Gastrocnemius medialis (tissue), 4 donors: Measurements from ENCODE around the gene NUB1. TPM values are rescaled to one million over a fixed set of nuclear protein-coding genes. Genes with fewer than 3 reads are reported as not detected.

Source experiments
- ATAC-seq, 2 donors: fragments of 150-250 bp; one replicate each; pipeline ENCODE4 v1.9.1; 2016
- DNase-seq, 2 donors: peaks; one replicate each; pipeline ENCODE4 v3.0.0-alpha.2; 2019
- H3K27ac ChIP-seq, 4 donors: fragments of 200-600 bp; sonication (generic); 1 replicate in 1 of 4; 2 replicates in 3 of 4; pipeline ENCODE4 v1.5.1; 2016 to 2018; ENCODE audit warnings: mild to moderate bottlenecking in 2 of 4, moderate library complexity in 1 of 4
- H3K27me3 ChIP-seq, 3 donors: fragments of 200-600 bp; sonication (generic) in 2 of 3; 1 replicate in 1 of 3; 2 replicates in 2 of 3; pipeline versions ENCODE4 v1.5.1 to v1.6.0; 2016 to 2019; ENCODE audit warnings: mild to moderate bottlenecking in 1 of 3, moderate library complexity in 1 of 3
- H3K36me3 ChIP-seq, 2 donors: fragments of 200-600 bp; sonication (generic) in 1 of 2; one replicate each; pipeline ENCODE4 v1.5.1; 2017 to 2018
- H3K4me1 ChIP-seq, 2 donors: fragments of 200-600 bp; sonication (generic) in 1 of 2; one replicate each; pipeline ENCODE4 v1.5.1; 2016 to 2017; ENCODE audit warnings: mild to moderate bottlenecking in 2 of 2
- H3K4me3 ChIP-seq, 4 donors: fragments of 200-600 bp; sonication (generic) in 3 of 4; 1 replicate in 1 of 4; 2 replicates in 3 of 4; pipeline ENCODE4 v1.5.1; 2016 to 2019; ENCODE audit warnings: mild to moderate bottlenecking in 2 of 4
- H3K9me3 ChIP-seq, 3 donors: fragments of 200-600 bp; sonication (generic) in 2 of 3; 1 replicate in 1 of 3; 2 replicates in 2 of 3; pipeline ENCODE4 v1.5.1; 2016 to 2019
- POLR2A ChIP-seq, 2 donors: fragments of 450-650 bp; IDR thresholded peaks; one replicate each; pipeline ENCODE4 v1.6.1; 2017; ENCODE audit warnings: antibody characterized with exemption in 2 of 2, mild to moderate bottlenecking in 2 of 2, moderate library complexity in 2 of 2
- in situ Hi-C, 4 donors: fragments of 200-750 bp; cut with MboI; loops; one replicate each; pipeline versions ENCODE4 v1.15.0 to v1.8.0; 2017; ENCODE audit warnings: low sequenced_read_pairs in 4 of 4
- intact Hi-C: fragments of 100-400 bp; cut with DNase I; formaldehyde crosslinking; loops from one replicate; pipeline ENCODE4 v1.15.1; 2023; ENCODE audit warnings: low total_unique reads
- total RNA-seq, 4 donors: library from RNA; depleted of rRNA; stranded (reverse); fragments of >200 nt; gene quantifications; one replicate each; pipeline versions ENCODE4 v1.1.0 to v1.2.3, GENCODE V29; 2016
- TF ChIP-seq, protein P1 (sequence below), 5 experiments: fragments of 450-650 bp in 3 of 5; fragments of 200-600 bp in 2 of 5; sonication (generic) in 2 of 5; IDR thresholded peaks in 4 of 5; conservative IDR thresholded peaks in 1 of 5; 1 replicate in 4 of 5; 2 replicates in 1 of 5; pipeline ENCODE4 v1.5.1; 2016 to 2019; ENCODE audit warnings: antibody characterized with exemption in 5 of 5, mild to moderate bottlenecking in 3 of 5, moderate library complexity in 3 of 5

The NUB1 gene
- total RNA-seq, 4 donors from 2014 or later: 45.3 to 59.0 (median 49.7) TPM

GRCh38 chr7:151376218-151376902 lies 34.7 kb downstream of the NUB1 start:
- no peak for TF ChIP-seq POLR2A (IDR thresholded peaks at IDR 0.05)
- TF ChIP-seq, protein P1, sequence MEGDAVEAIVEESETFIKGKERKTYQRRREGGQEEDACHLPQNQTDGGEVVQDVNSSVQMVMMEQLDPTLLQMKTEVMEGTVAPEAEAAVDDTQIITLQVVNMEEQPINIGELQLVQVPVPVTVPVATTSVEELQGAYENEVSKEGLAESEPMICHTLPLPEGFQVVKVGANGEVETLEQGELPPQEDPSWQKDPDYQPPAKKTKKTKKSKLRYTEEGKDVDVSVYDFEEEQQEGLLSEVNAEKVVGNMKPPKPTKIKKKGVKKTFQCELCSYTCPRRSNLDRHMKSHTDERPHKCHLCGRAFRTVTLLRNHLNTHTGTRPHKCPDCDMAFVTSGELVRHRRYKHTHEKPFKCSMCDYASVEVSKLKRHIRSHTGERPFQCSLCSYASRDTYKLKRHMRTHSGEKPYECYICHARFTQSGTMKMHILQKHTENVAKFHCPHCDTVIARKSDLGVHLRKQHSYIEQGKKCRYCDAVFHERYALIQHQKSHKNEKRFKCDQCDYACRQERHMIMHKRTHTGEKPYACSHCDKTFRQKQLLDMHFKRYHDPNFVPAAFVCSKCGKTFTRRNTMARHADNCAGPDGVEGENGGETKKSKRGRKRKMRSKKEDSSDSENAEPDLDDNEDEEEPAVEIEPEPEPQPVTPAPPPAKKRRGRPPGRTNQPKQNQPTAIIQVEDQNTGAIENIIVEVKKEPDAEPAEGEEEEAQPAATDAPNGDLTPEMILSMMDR (IDR thresholded peaks at IDR 0.05 in 4 of 5, conservative IDR thresholded peaks at IDR 0.05 in 1 of 5): no peak
- H3K9me3 ChIP-seq: no peaks in the 10 kb centered on the region
- peaks cover 0 to 3% (median under 1%) of the 10 kb centered on the region in 3 donors for H3K27me3 ChIP-seq
- DNase-seq (no peak), ATAC-seq (no peak)
- intact Hi-C loops: no loop called here
- in situ Hi-C loops: no loop called here
- no peak overlapping the region for H3K27ac ChIP-seq
- no peaks in the 10 kb centered on the region for H3K4me1 ChIP-seq
- H3K4me3 ChIP-seq: no peak overlapping the region
- peaks cover 0 to 62% of the 10 kb centered on the region in 2 donors for H3K36me3 ChIP-seq

- ATAC-seq: no peak
- intact Hi-C loops: no loop called here
- H3K36me3 ChIP-seq: peaks cover 0 to 53% of the 10 kb centered on the region in 2 donors
Measured at GRCh38 chr7:151377406-151377805, 35.8 kb downstream of the NUB1 start.

GRCh38 chr7:151378011-151378410 lies 36.4 kb downstream of the NUB1 start:
- Histone ChIP-seq H3K4me3 (no peak overlapping the region), H3K27me3 (peaks cover 14 to 19% (median 16%) of the 10 kb centered on the region in 3 donors), H3K9me3 (no peaks in the 10 kb centered on the region), H3K36me3 (peaks cover 0 to 48% of the 10 kb centered on the region in 2 donors), H3K27ac (no peak overlapping the region), H3K4me1 (peaks cover 0 to 11% of the 10 kb centered on the region in 2 donors)
- in situ Hi-C loops: no loop called here
- TF ChIP-seq POLR2A (IDR thresholded peaks at IDR 0.05): no peak
- TF ChIP-seq, protein P1 (IDR thresholded peaks at IDR 0.05 in 4 of 5, conservative IDR thresholded peaks at IDR 0.05 in 1 of 5): no peak
- DNase-seq (no peak), ATAC-seq (no peak)
- intact Hi-C loops: no loop called here

More at GRCh38 chr7:151377406-151377805, 35.8 kb downstream of the NUB1 start:
- peaks cover 0 to 9% of the 10 kb centered on the region in 2 donors for H3K4me1 ChIP-seq
- no peak overlapping the region for H3K4me3 ChIP-seq
- in situ Hi-C loops: no loop called here
- DNase-seq: no peak
- H3K9me3 ChIP-seq: no peaks in the 10 kb centered on the region
- TF ChIP-seq, protein P1 (IDR thresholded peaks at IDR 0.05 in 4 of 5, conservative IDR thresholded peaks at IDR 0.05 in 1 of 5): no peak
- no peak for TF ChIP-seq POLR2A (IDR thresholded peaks at IDR 0.05)
- H3K27me3 ChIP-seq: peaks cover 9 to 13% (median 11%) of the 10 kb centered on the region in 3 donors
- no peak overlapping the region for H3K27ac ChIP-seq

DNA sequence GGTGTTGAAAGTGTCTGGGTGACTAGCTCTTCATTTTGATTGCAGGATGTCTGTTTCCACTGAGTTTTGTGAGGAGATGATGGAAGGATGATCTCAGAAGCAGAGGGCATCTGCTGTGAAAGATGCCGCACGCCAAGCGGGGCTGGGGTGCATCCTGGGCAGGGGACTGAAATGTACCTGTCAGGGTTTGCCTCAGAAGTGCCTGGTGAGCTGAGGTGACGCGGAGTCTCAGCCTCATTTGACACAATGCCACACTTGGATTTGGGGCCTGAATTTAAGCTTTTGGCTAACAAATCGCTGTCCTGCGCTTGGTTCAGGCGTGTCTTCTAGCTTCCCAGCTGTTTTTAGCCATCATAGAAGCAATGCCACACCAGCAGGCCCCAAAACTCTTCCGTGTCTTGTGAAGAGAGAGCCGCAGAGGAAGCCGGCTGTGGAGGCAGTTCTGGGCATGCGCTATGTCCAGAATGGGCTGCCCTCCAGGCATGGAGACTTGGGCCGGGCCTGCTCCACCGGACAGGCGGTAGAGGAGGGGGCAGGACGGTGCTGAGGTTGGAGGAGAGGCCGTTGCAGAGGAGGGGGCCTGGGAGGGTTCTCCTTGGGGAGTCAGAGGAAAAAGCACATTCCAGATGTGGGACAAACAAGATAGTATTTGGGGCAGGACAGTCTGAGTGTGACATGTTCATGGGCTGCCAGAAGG lies 37.0 kb downstream of the NUB1 start:
- TF ChIP-seq POLR2A (IDR thresholded peaks at IDR 0.05): no peak
- TF ChIP-seq, protein P1 (IDR thresholded peaks at IDR 0.05 in 4 of 5, conservative IDR thresholded peaks at IDR 0.05 in 1 of 5): no peak
- H3K27ac ChIP-seq: no peak overlapping the region
- no peak overlapping the region for H3K4me3 ChIP-seq
- no peak for DNase-seq
- in situ Hi-C loops: no loop called here
- H3K9me3 ChIP-seq: no peaks in the 10 kb centered on the region
- peaks cover 0 to 47% of the 10 kb centered on the region in 2 donors for H3K36me3 ChIP-seq
- peaks cover 19 to 25% (median 19%) of the 10 kb centered on the region in 3 donors for H3K27me3 ChIP-seq
- intact Hi-C loops: no loop called here
- peaks cover 0 to 11% of the 10 kb centered on the region in 2 donors for H3K4me1 ChIP-seq
- no peak for ATAC-seq
